ENCODE data around the gene C16orf89. TPM values are rescaled to one million over a fixed set of nuclear protein-coding genes. Genes with fewer than 3 reads are reported as not detected.

Gene C16orf89
- total RNA-seq, 1 donor from 2014 or later = 6.1 TPM

GRCh38 chr16:5036228-5037156 lies 29.3 kb downstream of the C16orf89 start:
- intact Hi-C loops (cut with DNase I) = no loop called here
- ATAC-seq (ENCODE audit: poor library complexity) (no peak), DNase-seq (peak; percentile 14)

- intact Hi-C loops (cut with DNase I) = no loop called here
- DNase-seq (no peak), ATAC-seq (ENCODE audit: poor library complexity) (no peak)
These were observed 29.9 kb downstream of the C16orf89 start for GRCh38 chr16:5035909-5036227.

- ATAC-seq (ENCODE audit: poor library complexity) (no peak), DNase-seq (no peak)
- intact Hi-C loops (cut with DNase I) = no loop called here
These were observed 31.6 kb downstream of the C16orf89 start for GRCh38 chr16:5034167-5034523.

GRCh38 chr16:5033256-5034166 lies 32.2 kb downstream of the C16orf89 start, which contains the start of gene NAGPA:
NAGPA (minus strand) TSS chr16:5033935; CDS start chr16:5033914, 21 bp downstream.
- peak; percentile 97 for ATAC-seq (ENCODE audit: poor library complexity)
- intact Hi-C loops (cut with DNase I) = no loop called here
- peak; percentile 94 for DNase-seq

GRCh38 chr16:5032748-5033167 lies 33.0 kb downstream of the C16orf89 start:
- intact Hi-C loops (cut with DNase I) = no loop called here
- DNase-seq (peak; percentile 9), ATAC-seq (ENCODE audit: poor library complexity) (no peak)

- ATAC-seq (ENCODE audit: poor library complexity) (no peak), DNase-seq (no peak)
- intact Hi-C loops (cut with DNase I) = no loop called here
These were observed 34.2 kb downstream of the C16orf89 start for GRCh38 chr16:5031601-5032000.

- no peak for ATAC-seq (ENCODE audit: poor library complexity)
- DNase-seq = no peak
- intact Hi-C loops (cut with DNase I) = no loop called here
These were observed 35.4 kb downstream of the C16orf89 start for GRCh38 chr16:5030251-5030870.

GRCh38 chr16:5028950-5029475 lies 36.7 kb downstream of the C16orf89 start:
- ATAC-seq (ENCODE audit: poor library complexity) = no peak
- DNase-seq = no peak
- intact Hi-C loops (cut with DNase I) = no loop called here

- ATAC-seq (ENCODE audit: poor library complexity) = no peak
- intact Hi-C loops (cut with DNase I) = no loop called here
- DNase-seq = no peak
These were observed 38.1 kb downstream of the C16orf89 start for GRCh38 chr16:5027575-5028235.

- no peak for ATAC-seq (ENCODE audit: poor library complexity)
- intact Hi-C loops (cut with DNase I) = no loop called here
These were observed 38.7 kb downstream of the C16orf89 start for GRCh38 chr16:5027086-5027485.

GRCh38 chr16:5026664-5027063 lies 39.1 kb downstream of the C16orf89 start:
- ATAC-seq (ENCODE audit: poor library complexity) (no peak), DNase-seq (no peak)
- intact Hi-C loops (cut with DNase I) = no loop called here

More at GRCh38 chr16:5027086-5027485, 38.7 kb downstream of the C16orf89 start:
- DNase-seq = no peak

GRCh38 chr16:5025171-5025632 lies 40.6 kb downstream of the C16orf89 start:
- ATAC-seq (ENCODE audit: poor library complexity) = peak; percentile 60
- intact Hi-C loops (cut with DNase I) = no loop called here
- DNase-seq = peak; percentile 59

- DNase-seq (no peak), ATAC-seq (ENCODE audit: poor library complexity) (peak; percentile 57)
- intact Hi-C loops (cut with DNase I) = no loop called here
These were observed 41.1 kb downstream of the C16orf89 start for GRCh38 chr16:5024632-5025031.

GRCh38 chr16:5022521-5022920 lies 43.2 kb downstream of the C16orf89 start:
- intact Hi-C loops (cut with DNase I) = no loop called here
- ATAC-seq (ENCODE audit: poor library complexity) = no peak
- DNase-seq = no peak

GRCh38 chr16:5020551-5020950 lies 45.2 kb downstream of the C16orf89 start:
- intact Hi-C loops (cut with DNase I) = no loop called here
- no peak for ATAC-seq (ENCODE audit: poor library complexity)
- DNase-seq = no peak

- DNase-seq = no peak
- intact Hi-C loops (cut with DNase I) = no loop called here
These were observed 46.0 kb downstream of the C16orf89 start for GRCh38 chr16:5019775-5020174.

GRCh38 chr16:5018793-5019192 lies 47.0 kb downstream of the C16orf89 start:
- ATAC-seq (ENCODE audit: poor library complexity) (no peak), DNase-seq (no peak)
- intact Hi-C loops (cut with DNase I) = no loop called here

More at GRCh38 chr16:5019775-5020174, 46.0 kb downstream of the C16orf89 start:
- no peak for ATAC-seq (ENCODE audit: poor library complexity)

- DNase-seq = no peak
- no peak for ATAC-seq (ENCODE audit: poor library complexity)
- intact Hi-C loops (cut with DNase I) = no loop called here
These were observed 48.1 kb downstream of the C16orf89 start for GRCh38 chr16:5017678-5017969.

Data from Right ventricle myocardium superior (tissue), 1 donor.